ENCODE results near the gene GNG2. TPM values are rescaled to one million over a fixed set of nuclear protein-coding genes. Genes with fewer than 3 reads are reported as not detected.

Gene GNG2
- total RNA-seq, 1 experiment from 2014 or later: 0.23 TPM

DNA sequence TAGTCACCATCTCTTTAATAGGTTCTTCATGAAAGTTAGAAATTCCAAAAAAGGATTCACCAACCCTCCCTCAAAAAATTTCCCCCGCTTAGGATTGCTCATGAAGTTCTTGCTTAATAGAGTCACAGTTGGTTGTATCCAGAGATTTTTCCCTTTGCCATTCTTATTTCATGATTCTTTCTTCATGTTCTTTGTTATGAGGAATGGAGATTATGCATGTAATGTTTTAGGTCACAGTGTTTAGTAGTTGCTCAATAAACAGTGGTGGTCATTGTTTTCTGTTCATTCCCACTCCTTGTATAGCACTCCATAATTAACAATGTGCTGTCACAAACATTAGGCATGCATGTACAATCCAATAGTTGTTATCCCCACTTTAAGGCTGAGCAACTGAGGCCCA, 77.7 kb downstream of the GNG2 start:
- BruUV-seq (replicated peaks): no TSS peak
- Histone ChIP-seq H3K27me3 (ENCODE audit: control insufficient read depth, insufficient read depth, low read length) (no peaks in the 10 kb centered on the region), H3K4me3 (ENCODE audit: low read depth in 2 of 2, low read length in 2 of 2) (no peak overlapping the region), H3K9me3 (ENCODE audit: control insufficient read depth, insufficient read depth, low read depth, low read length) (no peaks in the 10 kb centered on the region), H3K4me1 (ENCODE audit: control insufficient read depth, insufficient read depth, low read length) (no peaks in the 10 kb centered on the region), H3K27ac (ENCODE audit: low read length) (no peak overlapping the region), H3K36me3 (ENCODE audit: control insufficient read depth, insufficient read depth, low read length) (no peaks in the 10 kb centered on the region)
- intact Hi-C loops (cut with micrococcal nuclease; ENCODE audit: unreplicated experiment) (no loop called here), in situ Hi-C loops (cut with HindIII; ENCODE audit: low pct_unique_long_range_greater_than_20kb, low sequenced_read_pairs) (no loop called here)
- CTCF ChIA-PET: no interaction called here
- DNase-seq (ENCODE audit: low read depth, low spot score) (no peak), ATAC-seq (no peak)
- TF ChIP-seq POLR2AphosphoS5 (IDR thresholded peaks at IDR 0.05; ENCODE audit: low read depth, low read length) (no peak), SIN3A (IDR thresholded peaks at IDR 0.05; ENCODE audit: borderline replicate concordance, insufficient read depth, low read depth, low read length) (no peak), REST (IDR thresholded peaks at IDR 0.05; ENCODE audit: insufficient read depth in 1 of 2, low read depth in 2 of 2, low read length in 1 of 2) (no peak), TCF7L2 (IDR thresholded peaks at IDR 0.05; ENCODE audit: low read depth, low read length) (no peak)
- TF ChIP-seq, protein P1, sequence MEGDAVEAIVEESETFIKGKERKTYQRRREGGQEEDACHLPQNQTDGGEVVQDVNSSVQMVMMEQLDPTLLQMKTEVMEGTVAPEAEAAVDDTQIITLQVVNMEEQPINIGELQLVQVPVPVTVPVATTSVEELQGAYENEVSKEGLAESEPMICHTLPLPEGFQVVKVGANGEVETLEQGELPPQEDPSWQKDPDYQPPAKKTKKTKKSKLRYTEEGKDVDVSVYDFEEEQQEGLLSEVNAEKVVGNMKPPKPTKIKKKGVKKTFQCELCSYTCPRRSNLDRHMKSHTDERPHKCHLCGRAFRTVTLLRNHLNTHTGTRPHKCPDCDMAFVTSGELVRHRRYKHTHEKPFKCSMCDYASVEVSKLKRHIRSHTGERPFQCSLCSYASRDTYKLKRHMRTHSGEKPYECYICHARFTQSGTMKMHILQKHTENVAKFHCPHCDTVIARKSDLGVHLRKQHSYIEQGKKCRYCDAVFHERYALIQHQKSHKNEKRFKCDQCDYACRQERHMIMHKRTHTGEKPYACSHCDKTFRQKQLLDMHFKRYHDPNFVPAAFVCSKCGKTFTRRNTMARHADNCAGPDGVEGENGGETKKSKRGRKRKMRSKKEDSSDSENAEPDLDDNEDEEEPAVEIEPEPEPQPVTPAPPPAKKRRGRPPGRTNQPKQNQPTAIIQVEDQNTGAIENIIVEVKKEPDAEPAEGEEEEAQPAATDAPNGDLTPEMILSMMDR (IDR thresholded peaks at IDR 0.05): no peak
- POLR2A ChIA-PET: no interaction called here

GRCh38 chr14:51938821-51939220, 78.4 kb downstream of the GNG2 start:
- BruUV-seq (replicated peaks): no TSS peak
- POLR2A ChIA-PET: no interaction called here
- no peak for ATAC-seq
- DNase-seq (ENCODE audit: low read depth, low spot score): no peak
- no peak overlapping the region for H3K4me3 ChIP-seq (ENCODE audit: low read depth in 2 of 2, low read length in 2 of 2)
- CTCF ChIA-PET: no interaction called here
- TF ChIP-seq, protein P1 (IDR thresholded peaks at IDR 0.05): no peak
- TF ChIP-seq TCF7L2 (IDR thresholded peaks at IDR 0.05; ENCODE audit: low read depth, low read length) (no peak), REST (IDR thresholded peaks at IDR 0.05; ENCODE audit: insufficient read depth in 1 of 2, low read depth in 2 of 2, low read length in 1 of 2) (no peak), SIN3A (IDR thresholded peaks at IDR 0.05; ENCODE audit: borderline replicate concordance, insufficient read depth, low read depth, low read length) (no peak), POLR2AphosphoS5 (IDR thresholded peaks at IDR 0.05; ENCODE audit: low read depth, low read length) (no peak)
- in situ Hi-C loops (cut with HindIII; ENCODE audit: low pct_unique_long_range_greater_than_20kb, low sequenced_read_pairs) (no loop called here), intact Hi-C loops (cut with micrococcal nuclease; ENCODE audit: unreplicated experiment) (no loop called here)
- H3K4me1 ChIP-seq (ENCODE audit: control insufficient read depth, insufficient read depth, low read length): no peaks in the 10 kb centered on the region
- H3K9me3 ChIP-seq (ENCODE audit: control insufficient read depth, insufficient read depth, low read depth, low read length): no peaks in the 10 kb centered on the region
- H3K27me3 ChIP-seq (ENCODE audit: control insufficient read depth, insufficient read depth, low read length): no peaks in the 10 kb centered on the region
- no peaks in the 10 kb centered on the region for H3K36me3 ChIP-seq (ENCODE audit: control insufficient read depth, insufficient read depth, low read length)
- no peak overlapping the region for H3K27ac ChIP-seq (ENCODE audit: low read length)

All from Panc1 (cell line).